Caco-2 (cell line): ENCODE data around the gene ANXA10. TPM values are rescaled to one million over a fixed set of nuclear protein-coding genes. Genes with fewer than 3 reads are reported as not detected.
"Not testable (repeated sequence)": the region's sequence is repeated elsewhere in the genome, so short reads cannot be mapped to it uniquely, and the experiment has no call there.

ENCODE experiments used
- BruUV-seq: library from RNA; stranded (reverse); fragments of 400-500 nt; replicated peaks from 2 replicates; lab custom pipeline; 2021; lab: Mats Ljungman, UMichigan
- CTCF ChIA-PET: fragments of 300-600 bp; sonication (Branson Sonifier 250); formaldehyde crosslinking; loops from one replicate; lab custom pipeline; 2022; ENCODE audit warnings: antibody characterized with exemption; lab: Charles Lee
- POLR2A ChIA-PET: fragments of 300-600 bp; sonication (Branson Sonifier 250); formaldehyde crosslinking; loops from one replicate; lab custom pipeline; 2022; ENCODE audit warnings: antibody characterized with exemption; lab: Charles Lee
- DNase-seq, 2 experiments: peaks; one replicate each; pipeline versions ENCODE4 v3.0.0 to v3.0.0-alpha.2; 2020 to 2022
- H3K27me3 ChIP-seq: replicated peaks from 2 replicates; pipeline ENCODE4 v1.6.0; 2011; ENCODE audit warnings: low read length; ENCODE audit not compliant: control insufficient read depth, insufficient read depth
- H3K36me3 ChIP-seq: 2 replicates; pipeline ENCODE4 v1.5.1; 2011; ENCODE audit warnings: low read length; ENCODE audit not compliant: control insufficient read depth, insufficient read depth
- H3K4me1 ChIP-seq: fragments of 250-450 bp; sonication (Bioruptor Pico); 2 replicates; pipeline ENCODE4 v1.5.1; 2020; ENCODE audit warnings: mild to moderate bottlenecking
- H3K4me3 ChIP-seq: 2 replicates; pipeline ENCODE4 v1.5.1; 2011; ENCODE audit warnings: low read depth, mild to moderate bottlenecking, control low read depth, low read length
- H3K9me3 ChIP-seq: fragments of 250-450 bp; sonication (Bioruptor Pico); 2 replicates; pipeline ENCODE4 v1.5.1; 2020; ENCODE audit warnings: mild to moderate bottlenecking, moderate library complexity
- H3K27ac Mint-ChIP-seq: one replicate; pipeline ENCODE4 v1.8.0; 2022; ENCODE audit warnings: mixed read lengths; ENCODE audit not compliant: unreplicated experiment
- H3K27me3 Mint-ChIP-seq: one replicate; pipeline ENCODE4 v1.8.0; 2022; ENCODE audit warnings: mixed read lengths; ENCODE audit not compliant: insufficient read depth, unreplicated experiment
- H3K36me3 Mint-ChIP-seq: one replicate; pipeline ENCODE4 v1.8.0; 2022; ENCODE audit warnings: mild to moderate bottlenecking, mixed read lengths; ENCODE audit not compliant: insufficient read depth, unreplicated experiment
- H3K4me1 Mint-ChIP-seq: one replicate; pipeline ENCODE4 v1.8.0; 2022; ENCODE audit warnings: low read depth, mixed read lengths; ENCODE audit not compliant: unreplicated experiment
- H3K4me3 Mint-ChIP-seq: one replicate; pipeline ENCODE4 v1.8.0; 2022; ENCODE audit warnings: mild to moderate bottlenecking, moderate library complexity, mixed read lengths; ENCODE audit not compliant: unreplicated experiment
- H3K9me3 Mint-ChIP-seq: one replicate; pipeline ENCODE4 v1.8.0; 2022; ENCODE audit warnings: mixed read lengths; ENCODE audit not compliant: unreplicated experiment
- CTCF ChIP-seq, 2 experiments: fragments of 200-600 bp in 1 of 2; IDR thresholded peaks; 1 replicate in 1 of 2; 2 replicates in 1 of 2; pipeline versions ENCODE4 v1.5.1 to v1.8.0; 2011 to 2022; ENCODE audit warnings: antibody characterized with exemption in 1 of 2, control low read depth in 1 of 2, inconsistent platforms in 1 of 2, low read depth in 1 of 2, low read length in 1 of 2, mild to moderate bottlenecking in 1 of 2, moderate library complexity in 1 of 2; ENCODE audit not compliant: insufficient read depth in 1 of 2, severe bottlenecking in 1 of 2, unreplicated experiment in 1 of 2
- intact Hi-C: fragments of 100-400 bp; cut with micrococcal nuclease; formaldehyde crosslinking; loops from one replicate; pipeline ENCODE4 v1.10.0; 2022; ENCODE audit not compliant: unreplicated experiment
- total RNA-seq: library from RNA; stranded (reverse); gene quantifications from 2 replicates; pipeline ENCODE4 v1.2.3, GENCODE V29; 2022

Gene ANXA10
- total RNA-seq, 1 experiment from 2014 or later, result not detected

- H3K4me1 Mint-ChIP-seq, result no peaks in the 10 kb centered on the region
- TF ChIP-seq CTCF (IDR thresholded peaks at IDR 0.05; ENCODE audit: insufficient read depth in 1 of 2, low read depth in 1 of 2, low read length in 1 of 2, severe bottlenecking in 1 of 2, unreplicated experiment in 1 of 2), result no peak
- ChIA-PET CTCF (no interaction called here), POLR2A (no interaction called here)
- no peaks in the 10 kb centered on the region for H3K9me3 ChIP-seq
- H3K27me3 ChIP-seq, result no peaks in the 10 kb centered on the region
- H3K4me1 ChIP-seq, result no peaks in the 10 kb centered on the region
- no peaks in the 10 kb centered on the region for H3K9me3 Mint-ChIP-seq
- BruUV-seq, result no TSS peak
- no peaks in the 10 kb centered on the region for H3K27me3 Mint-ChIP-seq
- H3K36me3 ChIP-seq, result no peaks in the 10 kb centered on the region
- intact Hi-C loops, result no loop called here
- no peak overlapping the region for H3K27ac Mint-ChIP-seq
- no peaks in the 10 kb centered on the region for H3K36me3 Mint-ChIP-seq
- H3K4me3 Mint-ChIP-seq, result no peak overlapping the region
- no peak for DNase-seq
- H3K4me3 ChIP-seq, result no peak overlapping the region
These were observed 8.7 kb downstream of the ANXA10 start for GRCh38 chr4:168101026-168101425.

DNA sequence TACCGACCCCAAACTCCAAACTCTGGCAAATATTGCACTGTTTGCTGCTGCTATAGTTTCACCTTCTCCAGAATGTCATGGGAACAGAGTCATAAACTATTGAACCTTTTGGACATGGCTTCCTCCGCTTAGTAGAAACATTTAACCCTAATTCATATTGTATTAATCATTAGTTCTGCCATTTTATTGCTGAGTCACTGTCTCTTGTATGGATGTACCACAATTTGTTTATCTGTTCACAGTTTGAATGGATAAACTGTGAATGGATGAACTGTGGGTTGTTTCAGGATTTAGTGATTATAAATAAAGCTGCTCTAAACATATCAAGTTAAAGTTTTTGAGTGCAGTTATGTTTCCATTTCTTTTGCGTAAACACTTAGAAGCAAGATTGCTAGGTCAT lies 10.1 kb downstream of the ANXA10 start:
- no peaks in the 10 kb centered on the region for H3K9me3 Mint-ChIP-seq
- POLR2A ChIA-PET, result no interaction called here
- CTCF ChIA-PET, result no interaction called here
- H3K27me3 ChIP-seq, result no peaks in the 10 kb centered on the region
- intact Hi-C loops, result no loop called here
- no peaks in the 10 kb centered on the region for H3K36me3 ChIP-seq
- BruUV-seq, result no TSS peak
- H3K4me1 ChIP-seq, result no peaks in the 10 kb centered on the region
- no peak overlapping the region for H3K4me3 ChIP-seq
- H3K36me3 Mint-ChIP-seq, result no peaks in the 10 kb centered on the region
- no peaks in the 10 kb centered on the region for H3K9me3 ChIP-seq
- no peak for TF ChIP-seq CTCF (IDR thresholded peaks at IDR 0.05; ENCODE audit: insufficient read depth in 1 of 2, low read depth in 1 of 2, low read length in 1 of 2, severe bottlenecking in 1 of 2, unreplicated experiment in 1 of 2)
- no peaks in the 10 kb centered on the region for H3K4me1 Mint-ChIP-seq
- DNase-seq, result no peak
- H3K4me3 Mint-ChIP-seq, result no peak overlapping the region
- no peaks in the 10 kb centered on the region for H3K27me3 Mint-ChIP-seq
- no peak overlapping the region for H3K27ac Mint-ChIP-seq

GRCh38 chr4:168109527-168109926 lies 17.2 kb downstream of the ANXA10 start:
- POLR2A ChIA-PET, result no interaction called here
- Mint-ChIP-seq H3K9me3 (no peaks in the 10 kb centered on the region), H3K27ac (no peak overlapping the region), H3K4me3 (no peak overlapping the region), H3K4me1 (no peaks in the 10 kb centered on the region), H3K27me3 (no peaks in the 10 kb centered on the region), H3K36me3 (no peaks in the 10 kb centered on the region)
- Histone ChIP-seq H3K4me3 (no peak overlapping the region), H3K27me3 (no peaks in the 10 kb centered on the region), H3K9me3 (no peaks in the 10 kb centered on the region), H3K36me3 (no peaks in the 10 kb centered on the region), H3K4me1 (no peaks in the 10 kb centered on the region)
- TF ChIP-seq CTCF (IDR thresholded peaks at IDR 0.05; ENCODE audit: insufficient read depth in 1 of 2, low read depth in 1 of 2, low read length in 1 of 2, severe bottlenecking in 1 of 2, unreplicated experiment in 1 of 2), result no peak
- intact Hi-C loops, result no loop called here
- no peak for DNase-seq
- CTCF ChIA-PET, result no interaction called here
- no TSS peak for BruUV-seq

- H3K4me3 Mint-ChIP-seq, H3K36me3 Mint-ChIP-seq, H3K36me3 ChIP-seq, H3K4me1 Mint-ChIP-seq, H3K4me3 ChIP-seq, intact Hi-C loops, H3K27me3 ChIP-seq, CTCF ChIA-PET, H3K9me3 ChIP-seq, H3K4me1 ChIP-seq, BruUV-seq, H3K27ac Mint-ChIP-seq, H3K27me3 Mint-ChIP-seq, H3K9me3 Mint-ChIP-seq, DNase-seq, POLR2A ChIA-PET: not testable (repeated sequence)
These were observed 20.7 kb downstream of the ANXA10 start for GRCh38 chr4:168113059-168113458.
